MM.1S (cell line): ENCODE data around the gene DSG2.

ENCODE experiments used
- DNase-seq: peaks from one replicate; pipeline ENCODE4 v3.0.0-alpha.2; 2015
- H2AFZ ChIP-seq: fragments of 300-600 bp; sonication (generic); 2 replicates; pipeline ENCODE4 v1.6.0; 2016; ENCODE audit warnings: antibody characterized with exemption, low read length
- H3F3A ChIP-seq: fragments of 300-600 bp; sonication (generic); 2 replicates; pipeline ENCODE4 v1.6.1; 2016; ENCODE audit warnings: mild to moderate bottlenecking, antibody characterized with exemption, low read length, moderate library complexity, mixed read lengths; ENCODE audit not compliant: insufficient read depth
- H3K27ac ChIP-seq: fragments of 300-600 bp; sonication (generic); 2 replicates; pipeline ENCODE4 v1.5.1; 2016; ENCODE audit warnings: mild to moderate bottlenecking, low read length
- H3K27me3 ChIP-seq: fragments of 300-600 bp; sonication (generic); replicated peaks from 2 replicates; pipeline ENCODE4 v1.6.0; 2016; ENCODE audit warnings: low read length; ENCODE audit not compliant: insufficient read depth
- H3K36me3 ChIP-seq: fragments of 300-600 bp; sonication (generic); replicated peaks from 2 replicates; pipeline ENCODE4 v1.6.1; 2016; ENCODE audit warnings: mild to moderate bottlenecking, low read length, mixed read lengths; ENCODE audit not compliant: insufficient read depth
- H3K4me1 ChIP-seq: fragments of 300-600 bp; sonication (generic); 2 replicates; pipeline ENCODE4 v1.6.1; 2016; ENCODE audit warnings: low read length, mixed read lengths
- H3K4me2 ChIP-seq: fragments of 300-600 bp; sonication (generic); 2 replicates; pipeline ENCODE4 v1.6.0; 2016; ENCODE audit warnings: low read depth, low read length
- H3K4me3 ChIP-seq: fragments of 300-600 bp; sonication (generic); 2 replicates; pipeline ENCODE4 v1.5.1; 2016; ENCODE audit warnings: low read length, mixed read lengths
- H3K79me2 ChIP-seq: fragments of 300-600 bp; sonication (generic); 2 replicates; pipeline ENCODE4 v1.6.1; 2016; ENCODE audit warnings: mixed run types, low read length, mixed read lengths
- H3K9ac ChIP-seq: fragments of 300-600 bp; sonication (generic); 2 replicates; pipeline ENCODE4 v1.6.1; 2016; ENCODE audit warnings: low read length, mixed read lengths
- H3K9me2 ChIP-seq: fragments of 300-600 bp; sonication (generic); replicated peaks from 2 replicates; pipeline ENCODE4 v1.6.1; 2016; ENCODE audit warnings: mild to moderate bottlenecking, low read length, mixed read lengths; ENCODE audit not compliant: insufficient read depth
- H3K9me3 ChIP-seq: fragments of 300-600 bp; sonication (generic); replicated peaks from 2 replicates; pipeline ENCODE4 v1.6.1; 2016; ENCODE audit warnings: mild to moderate bottlenecking, low read length, mixed read lengths; ENCODE audit not compliant: insufficient read depth
- H4K20me1 ChIP-seq: fragments of 300-600 bp; sonication (generic); 2 replicates; pipeline ENCODE4 v1.6.1; 2016; ENCODE audit warnings: mild to moderate bottlenecking, low read length, moderate library complexity, mixed read lengths; ENCODE audit not compliant: insufficient read depth
- CTCF ChIP-seq: fragments of 300-600 bp; sonication (generic); IDR thresholded peaks from 2 replicates; pipeline ENCODE4 v1.5.1; 2016; ENCODE audit warnings: antibody characterized with exemption, low read length, mixed read lengths
- EZH2 ChIP-seq: fragments of 300-600 bp; sonication (generic); optimal IDR thresholded peaks from 2 replicates; pipeline ENCODE3; 2017; ENCODE audit warnings: low read depth, mild to moderate bottlenecking, antibody characterized with exemption, low read length, mixed read lengths
- EZH2phosphoT487 ChIP-seq: fragments of 300-600 bp; sonication (generic); IDR thresholded peaks from 2 replicates; pipeline ENCODE4 v1.6.1; 2018; ENCODE audit warnings: antibody characterized with exemption, low read length

The DSG2 gene

GRCh38 chr18:31555971-31556747 lies 58.2 kb downstream of the DSG2 start:
- Histone ChIP-seq H3F3A (no peaks in the 10 kb centered on the region), H3K79me2 (no peaks in the 10 kb centered on the region), H3K9me2 (no peaks in the 10 kb centered on the region), H3K9me3 (no peaks in the 10 kb centered on the region), H3K4me2 (peak overlapping the region; percentile 3; the same call in 1 of the 2 replicates), H3K4me3 (no peak overlapping the region), H3K9ac (no peak overlapping the region), H3K4me1 (no peaks in the 10 kb centered on the region), H3K36me3 (no peaks in the 10 kb centered on the region), H3K27ac (no peak overlapping the region), H4K20me1 (no peaks in the 10 kb centered on the region), H3K27me3 (no peaks in the 10 kb centered on the region), H2AFZ (no peak overlapping the region)
- peak; percentile 66 for DNase-seq
- TF ChIP-seq CTCF: peak; percentile 86
- no peak for TF ChIP-seq EZH2phosphoT487

- Histone ChIP-seq H3K4me2 (no peak overlapping the region), H4K20me1 (no peaks in the 10 kb centered on the region), H3K27me3 (no peaks in the 10 kb centered on the region), H3F3A (no peaks in the 10 kb centered on the region), H3K4me1 (no peaks in the 10 kb centered on the region), H3K36me3 (no peaks in the 10 kb centered on the region), H3K9me2 (no peaks in the 10 kb centered on the region), H3K27ac (no peak overlapping the region), H3K79me2 (no peaks in the 10 kb centered on the region), H3K9ac (no peak overlapping the region), H3K4me3 (no peak overlapping the region), H3K9me3 (no peaks in the 10 kb centered on the region), H2AFZ (no peak overlapping the region)
- no peak for TF ChIP-seq EZH2
- TF ChIP-seq CTCF: no peak
- no peak for TF ChIP-seq EZH2phosphoT487
- DNase-seq: no peak
Observed at GRCh38 chr18:31557446-31557845, 59.5 kb downstream of the DSG2 start.

- Histone ChIP-seq H3K4me3 (no peak overlapping the region), H4K20me1 (no peaks in the 10 kb centered on the region), H3K27ac (no peak overlapping the region), H3F3A (no peaks in the 10 kb centered on the region), H3K27me3 (no peaks in the 10 kb centered on the region), H3K9me2 (no peaks in the 10 kb centered on the region), H3K4me1 (no peaks in the 10 kb centered on the region), H3K9me3 (no peaks in the 10 kb centered on the region), H3K9ac (no peak overlapping the region), H3K36me3 (no peaks in the 10 kb centered on the region), H2AFZ (no peak overlapping the region), H3K79me2 (no peaks in the 10 kb centered on the region), H3K4me2 (no peak overlapping the region)
- TF ChIP-seq EZH2 (no peak), CTCF (no peak), EZH2phosphoT487 (no peak)
- no peak for DNase-seq
Observed at GRCh38 chr18:31558567-31558966, 60.6 kb downstream of the DSG2 start.
